Skeletal muscle tissue (tissue), 4 donors: ENCODE results near the gene SNCAIP. TPM values are rescaled to one million over a fixed set of nuclear protein-coding genes. Genes with fewer than 3 reads are reported as not detected.

ENCODE experiments used
- H3K27ac ChIP-seq: one replicate; pipeline ENCODE4 v1.7.0; 2013; ENCODE audit warnings: mild to moderate bottlenecking, low read depth, low read length, inconsistent platforms
- H3K27me3 ChIP-seq, 3 donors: one replicate each; pipeline ENCODE4 v1.7.0; 2013; ENCODE audit warnings: low read length in 3 of 3; ENCODE audit not compliant: control insufficient read depth in 3 of 3, insufficient read depth in 3 of 3
- H3K36me3 ChIP-seq, 3 donors: one replicate each; pipeline ENCODE4 v1.7.0; 2013; ENCODE audit warnings: low read length in 3 of 3; ENCODE audit not compliant: control insufficient read depth in 3 of 3, insufficient read depth in 3 of 3
- H3K4me1 ChIP-seq, 3 donors: one replicate each; pipeline ENCODE4 v1.7.0; 2013; ENCODE audit warnings: low read length in 3 of 3, mild to moderate bottlenecking in 3 of 3; ENCODE audit not compliant: control insufficient read depth in 3 of 3, insufficient read depth in 3 of 3
- H3K4me3 ChIP-seq, 3 donors: one replicate each; pipeline ENCODE4 v1.7.0; 2013; ENCODE audit warnings: low read length in 3 of 3
- H3K9ac ChIP-seq, 3 donors: one replicate each; pipeline ENCODE4 v1.7.0; 2013; ENCODE audit warnings: low read length in 3 of 3, mild to moderate bottlenecking in 3 of 3, moderate library complexity in 2 of 3, low read depth in 1 of 3
- H3K9me3 ChIP-seq, 3 donors: one replicate each; pipeline ENCODE4 v1.7.0; 2013; ENCODE audit warnings: low read length in 3 of 3; ENCODE audit not compliant: control insufficient read depth in 3 of 3
- total RNA-seq: library from RNA; depleted of rRNA; stranded (reverse); fragments of >200 nt; gene quantifications from one replicate; pipeline ENCODE4 v1.2.3, GENCODE V29; 2014
- donor health status: Osteomylitis.

The SNCAIP gene
- total RNA-seq, 1 donor from 2014 or later, result 6.8 TPM

GRCh38 chr5:122390694-122391093 lies 78.7 kb downstream of the SNCAIP start:
- no peaks in the 10 kb centered on the region for H3K9me3 ChIP-seq
- H3K4me1 ChIP-seq, result no peaks in the 10 kb centered on the region

GRCh38 chr5:122391621-122392020 lies 79.6 kb downstream of the SNCAIP start:
- no peak overlapping the region for H3K9ac ChIP-seq

More at GRCh38 chr5:122390694-122391093, 78.7 kb downstream of the SNCAIP start:
- H3K9ac ChIP-seq, result no peak overlapping the region
- no peak overlapping the region for H3K4me3 ChIP-seq
- H3K36me3 ChIP-seq, result no peaks in the 10 kb centered on the region
- H3K27ac ChIP-seq, result no peak overlapping the region
- H3K27me3 ChIP-seq, result no peaks in the 10 kb centered on the region

GRCh38 chr5:122392224-122392623 lies 80.2 kb downstream of the SNCAIP start:
- Histone ChIP-seq H3K9me3 (no peaks in the 10 kb centered on the region), H3K4me1 (no peaks in the 10 kb centered on the region), H3K36me3 (no peaks in the 10 kb centered on the region), H3K27ac (no peak overlapping the region), H3K4me3 (no peak overlapping the region), H3K27me3 (no peaks in the 10 kb centered on the region), H3K9ac (no peak overlapping the region)

More at GRCh38 chr5:122391621-122392020, 79.6 kb downstream of the SNCAIP start:
- no peak overlapping the region for H3K27ac ChIP-seq
- H3K4me1 ChIP-seq, result no peaks in the 10 kb centered on the region
- no peak overlapping the region for H3K4me3 ChIP-seq
- H3K27me3 ChIP-seq, result no peaks in the 10 kb centered on the region
- no peaks in the 10 kb centered on the region for H3K36me3 ChIP-seq
- no peaks in the 10 kb centered on the region for H3K9me3 ChIP-seq

GRCh38 chr5:122392824-122393223 lies 80.8 kb downstream of the SNCAIP start:
- Histone ChIP-seq H3K9ac (no peak overlapping the region), H3K36me3 (no peaks in the 10 kb centered on the region), H3K9me3 (no peaks in the 10 kb centered on the region), H3K4me1 (no peaks in the 10 kb centered on the region), H3K4me3 (no peak overlapping the region), H3K27ac (no peak overlapping the region), H3K27me3 (no peaks in the 10 kb centered on the region)

- Histone ChIP-seq H3K9ac (no peak overlapping the region), H3K4me1 (no peaks in the 10 kb centered on the region), H3K9me3 (no peaks in the 10 kb centered on the region), H3K27ac (no peak overlapping the region), H3K4me3 (no peak overlapping the region), H3K27me3 (no peaks in the 10 kb centered on the region), H3K36me3 (no peaks in the 10 kb centered on the region)
Observed at GRCh38 chr5:122394284-122394930, 82.4 kb downstream of the SNCAIP start.

GRCh38 chr5:122398016-122398415 lies 86.0 kb downstream of the SNCAIP start:
- Histone ChIP-seq H3K9ac (no peak overlapping the region), H3K4me1 (no peaks in the 10 kb centered on the region), H3K4me3 (no peak overlapping the region), H3K9me3 (no peaks in the 10 kb centered on the region), H3K27me3 (no peaks in the 10 kb centered on the region), H3K36me3 (no peaks in the 10 kb centered on the region), H3K27ac (no peak overlapping the region)

GRCh38 chr5:122400341-122400740 lies 88.3 kb downstream of the SNCAIP start:
- H3K4me1 ChIP-seq, result no peaks in the 10 kb centered on the region

GRCh38 chr5:122400938-122401337 lies 88.9 kb downstream of the SNCAIP start:
- H3K27ac ChIP-seq, result no peak overlapping the region
- H3K4me3 ChIP-seq, result no peak overlapping the region
- no peaks in the 10 kb centered on the region for H3K36me3 ChIP-seq
- no peaks in the 10 kb centered on the region for H3K9me3 ChIP-seq
- no peaks in the 10 kb centered on the region for H3K4me1 ChIP-seq
- no peak overlapping the region for H3K9ac ChIP-seq
- H3K27me3 ChIP-seq, result no peaks in the 10 kb centered on the region

More at GRCh38 chr5:122400341-122400740, 88.3 kb downstream of the SNCAIP start:
- H3K4me3 ChIP-seq, result no peak overlapping the region
- H3K9ac ChIP-seq, result no peak overlapping the region
- no peaks in the 10 kb centered on the region for H3K36me3 ChIP-seq
- no peaks in the 10 kb centered on the region for H3K27me3 ChIP-seq
- H3K27ac ChIP-seq, result no peak overlapping the region
- no peaks in the 10 kb centered on the region for H3K9me3 ChIP-seq

- Histone ChIP-seq H3K4me1 (no peaks in the 10 kb centered on the region), H3K36me3 (no peaks in the 10 kb centered on the region), H3K27ac (no peak overlapping the region), H3K9ac (no peak overlapping the region), H3K4me3 (no peak overlapping the region), H3K27me3 (no peaks in the 10 kb centered on the region), H3K9me3 (no peaks in the 10 kb centered on the region)
Observed at GRCh38 chr5:122401976-122402725, 90.1 kb downstream of the SNCAIP start.

- Histone ChIP-seq H3K9me3 (no peaks in the 10 kb centered on the region), H3K9ac (no peak overlapping the region), H3K27ac (no peak overlapping the region), H3K36me3 (no peaks in the 10 kb centered on the region), H3K4me1 (no peaks in the 10 kb centered on the region), H3K27me3 (no peaks in the 10 kb centered on the region), H3K4me3 (no peak overlapping the region)
Observed at GRCh38 chr5:122402955-122403685, 91.1 kb downstream of the SNCAIP start.
